ENCODE data around the gene FCHSD2. TPM values are rescaled to one million over a fixed set of nuclear protein-coding genes. Genes with fewer than 3 reads are reported as not detected.
"Not testable (repeated sequence)": the region's sequence is repeated elsewhere in the genome, so short reads cannot be mapped to it uniquely, and the experiment has no call there.

The FCHSD2 gene
- total RNA-seq, 1 experiment from 2014 or later = 4.8 TPM

DNA sequence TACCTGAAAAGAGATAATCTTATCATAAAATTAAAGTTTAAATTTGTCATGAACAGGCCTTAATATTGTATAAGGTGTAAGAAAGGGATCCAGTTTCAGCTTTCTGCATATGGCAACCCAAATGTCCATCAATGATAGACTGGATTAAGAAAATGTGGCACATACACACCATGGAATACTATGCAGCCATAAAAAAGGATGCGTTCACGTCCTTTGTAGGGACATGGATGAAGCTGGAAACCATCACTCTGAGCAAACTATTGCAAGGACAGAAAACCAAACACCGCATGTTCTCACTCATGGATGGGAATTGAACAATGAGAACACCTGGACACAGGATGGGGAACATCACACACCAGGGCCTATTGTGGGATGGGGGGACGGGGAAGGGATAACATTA lies 18.2 kb downstream of the FCHSD2 start:
- not testable (repeated sequence) for DNase-seq (ENCODE audit: low spot score)

DNA sequence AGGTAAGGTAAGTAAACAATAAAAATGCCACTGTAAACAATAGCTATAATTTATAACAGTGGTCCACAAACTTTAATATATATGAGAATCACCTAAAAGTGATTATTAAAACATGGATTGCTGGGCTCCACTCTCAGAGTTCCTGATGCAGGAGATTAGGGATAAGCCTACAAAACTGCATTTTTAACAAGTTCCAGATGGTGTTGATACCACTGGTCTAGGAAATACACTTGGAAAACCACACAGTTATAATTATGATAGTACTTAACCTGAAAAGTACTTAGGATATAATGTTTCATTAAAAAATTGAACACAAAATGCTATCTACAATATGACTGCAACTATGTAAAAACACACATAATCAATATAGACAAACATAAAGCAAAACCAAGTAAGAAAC lies 20.4 kb downstream of the FCHSD2 start:
- no peak for DNase-seq (ENCODE audit: low spot score)

DNA sequence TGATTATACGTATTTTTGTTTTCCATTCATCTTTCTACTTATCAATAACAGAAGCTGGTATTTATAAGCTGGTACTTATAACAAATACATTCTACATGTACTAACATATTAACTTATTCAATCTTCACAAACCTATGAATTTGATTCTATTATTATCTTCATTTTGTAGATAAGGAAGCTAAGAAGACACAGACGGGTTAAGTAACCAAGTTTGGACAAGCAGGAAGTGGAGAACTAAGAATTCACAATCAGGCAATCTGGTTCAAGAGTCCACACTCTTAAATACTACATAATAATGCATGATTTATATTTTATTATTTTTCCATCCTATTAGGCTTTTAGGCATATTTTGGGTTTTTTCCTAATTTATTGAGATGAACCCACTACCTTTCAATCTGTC lies 25.0 kb downstream of the FCHSD2 start:
- no peak for DNase-seq (ENCODE audit: low spot score)

DNA sequence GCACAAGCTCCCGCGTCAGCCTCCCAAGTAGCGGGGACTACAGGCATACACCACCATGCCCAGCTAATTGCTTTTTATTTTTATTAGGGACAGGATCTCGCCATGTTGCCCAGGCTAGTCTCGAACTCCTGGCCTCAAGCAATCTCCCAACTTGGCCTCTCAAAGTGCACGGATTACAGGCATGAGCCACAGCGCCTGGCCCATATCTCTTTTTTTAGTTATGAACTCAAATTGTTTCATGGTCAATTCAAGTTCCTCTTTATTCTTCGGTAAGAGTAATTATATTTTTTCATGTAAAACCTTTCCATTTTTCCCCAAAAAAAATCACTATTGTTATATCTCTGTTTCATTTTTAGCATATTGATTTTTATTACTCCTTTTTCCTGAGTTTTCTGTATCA lies 25.5 kb downstream of the FCHSD2 start:
- DNase-seq (ENCODE audit: low spot score) = no peak

DNA sequence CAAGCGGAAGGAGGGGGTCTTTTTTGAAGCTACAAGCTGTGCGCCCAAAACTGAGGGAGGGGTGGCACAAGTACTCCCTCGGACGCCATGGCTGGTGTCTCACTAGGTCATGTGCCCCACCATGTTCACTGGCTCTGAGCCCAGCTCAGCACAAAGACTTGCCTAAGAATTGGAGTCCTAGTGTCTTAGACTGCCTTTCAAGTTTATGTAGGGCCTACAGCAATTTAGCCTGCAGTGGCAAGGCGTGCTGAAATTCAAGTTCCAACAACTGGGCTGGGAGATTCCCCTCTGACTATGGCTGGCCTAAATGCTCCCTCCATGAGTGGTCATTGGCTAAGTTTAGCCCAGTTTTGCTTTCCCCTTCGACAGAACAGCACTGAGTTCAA lies 27.3 kb downstream of the FCHSD2 start:
- DNase-seq (ENCODE audit: low spot score) = no peak

DNA sequence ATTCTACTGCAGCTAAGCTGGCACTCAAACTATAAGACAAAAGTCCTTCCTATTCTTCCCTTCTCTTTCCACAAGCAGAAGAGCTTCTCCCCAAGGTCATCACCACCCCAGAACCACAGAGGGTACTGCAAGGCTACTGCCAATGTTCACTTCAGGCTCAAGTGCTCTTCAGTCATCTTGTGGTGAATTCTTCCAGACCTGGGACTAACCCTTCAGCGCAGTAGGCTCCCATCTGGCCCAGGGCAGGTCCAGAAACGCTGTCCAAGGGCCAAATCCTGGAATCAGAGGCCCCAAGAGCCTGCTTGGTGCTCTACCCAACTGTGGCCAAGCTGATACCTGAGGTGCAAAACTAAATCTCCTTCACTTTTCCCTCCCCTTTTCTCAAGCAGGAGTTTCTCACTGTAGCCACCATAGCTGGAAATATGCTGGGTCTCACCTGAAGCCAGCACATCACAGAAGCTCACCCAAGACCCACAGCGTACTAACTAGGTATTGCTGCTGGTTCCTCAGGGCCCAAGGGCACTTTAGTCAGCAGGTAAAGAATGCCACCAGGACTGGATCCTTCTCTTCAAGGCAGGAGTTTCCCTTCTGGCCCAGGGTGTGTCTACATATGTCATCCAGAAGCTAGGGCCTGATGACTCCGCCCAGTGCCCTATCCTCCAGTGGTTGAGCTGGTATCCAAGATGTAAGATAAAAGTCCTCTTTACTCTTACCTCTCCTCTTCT lies 27.8 kb downstream of the FCHSD2 start:
- no peak for DNase-seq (ENCODE audit: low spot score)

DNA sequence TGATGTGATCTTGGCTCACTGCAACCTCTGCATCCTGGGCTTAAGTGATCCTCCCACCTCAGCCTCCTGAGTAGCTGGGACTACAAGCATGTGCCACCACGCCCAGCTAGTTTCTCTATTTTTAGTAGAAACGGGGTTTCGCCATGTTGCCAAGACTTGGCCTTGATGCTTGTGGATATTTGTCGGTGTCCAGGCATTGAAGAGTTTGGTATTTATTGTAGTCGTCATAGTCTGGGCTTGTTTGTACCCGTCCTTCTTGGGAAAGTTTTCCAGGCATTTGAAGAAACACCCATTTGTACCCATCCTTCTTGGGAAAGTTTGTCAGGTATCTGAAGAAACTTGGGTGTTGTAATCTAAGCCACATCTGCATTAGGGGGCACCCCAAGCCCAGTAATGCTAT lies 28.7 kb downstream of the FCHSD2 start:
- no peak for DNase-seq (ENCODE audit: low spot score)

GRCh38 chr11:73107597-73107996 lies 34.5 kb downstream of the FCHSD2 start:
- DNase-seq (ENCODE audit: low spot score) = no peak

GRCh38 chr11:73106347-73106746 lies 35.8 kb downstream of the FCHSD2 start:
- DNase-seq (ENCODE audit: low spot score) = no peak

- DNase-seq (ENCODE audit: low spot score) = no peak
Observed at GRCh38 chr11:73100578-73100977, 41.5 kb downstream of the FCHSD2 start.

GRCh38 chr11:73099512-73100266 lies 42.4 kb downstream of the FCHSD2 start:
- DNase-seq (ENCODE audit: low spot score) = no peak

- no peak for DNase-seq (ENCODE audit: low spot score)
Observed at GRCh38 chr11:73095613-73096012, 46.5 kb downstream of the FCHSD2 start.

DNA sequence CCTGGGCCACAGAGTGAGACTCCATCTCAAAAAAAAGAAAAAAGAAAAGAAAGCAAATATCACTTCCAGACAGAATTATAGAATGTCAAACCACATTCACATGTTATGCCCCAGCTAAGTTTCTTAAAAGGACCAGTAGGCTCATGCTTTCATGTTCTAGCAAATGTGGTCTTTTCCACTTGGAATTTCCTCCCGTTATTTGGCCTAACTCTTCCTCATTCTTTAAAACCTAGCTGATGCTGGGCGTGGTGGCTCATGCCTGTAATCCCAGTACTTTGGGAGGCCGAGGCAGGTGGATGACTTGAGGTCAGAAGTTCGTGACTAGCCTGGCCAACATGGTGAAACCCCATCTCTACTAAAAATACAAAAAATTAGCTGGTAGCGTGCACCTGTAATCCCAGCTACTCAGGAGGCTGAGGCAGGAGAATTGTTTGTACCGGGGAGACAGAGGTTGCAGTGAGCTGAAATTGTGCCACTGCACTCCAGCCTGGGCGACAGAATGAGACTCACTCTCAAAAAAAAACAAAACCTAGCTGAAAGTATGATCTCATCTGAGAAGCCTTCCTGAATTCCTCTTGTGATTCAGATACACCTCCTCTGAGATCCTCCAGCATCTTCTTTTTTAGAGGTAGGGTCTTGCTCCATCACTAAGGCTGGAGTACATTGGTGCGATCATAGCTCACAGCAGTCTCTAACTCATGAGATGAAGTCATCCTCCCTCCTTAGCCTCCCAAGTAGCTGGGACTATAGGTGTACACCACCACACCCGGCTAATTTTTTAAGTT lies 50.4 kb downstream of the FCHSD2 start:
- DNase-seq (ENCODE audit: low spot score) = no peak

- DNase-seq (ENCODE audit: low spot score) = no peak
Observed at GRCh38 chr11:73087730-73088129, 54.4 kb downstream of the FCHSD2 start.

- no peak for DNase-seq (ENCODE audit: low spot score)
Observed at GRCh38 chr11:73085189-73085875, 56.8 kb downstream of the FCHSD2 start.

GRCh38 chr11:73078631-73079030 lies 63.5 kb downstream of the FCHSD2 start:
- no peak for DNase-seq (ENCODE audit: low spot score)

GRCh38 chr11:73077454-73077853 lies 64.7 kb downstream of the FCHSD2 start:
- no peak for DNase-seq (ENCODE audit: low spot score)

DNA sequence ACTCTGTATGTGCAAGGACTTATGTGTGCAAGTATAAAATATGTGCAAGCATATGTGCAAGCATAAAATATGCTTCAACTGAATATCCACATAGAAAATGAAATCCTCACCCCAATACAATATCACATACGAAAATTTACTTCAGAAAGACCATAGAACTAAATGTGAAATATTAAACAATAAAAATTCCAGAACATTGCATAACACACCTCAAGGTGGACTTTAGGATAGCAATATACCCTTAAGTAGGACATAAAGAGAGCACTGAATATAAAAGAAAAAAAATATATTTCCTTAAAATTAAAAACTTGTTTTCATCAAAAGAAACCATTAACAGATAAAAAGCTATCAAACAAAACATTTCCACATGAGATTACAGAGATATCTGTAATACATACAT lies 67.8 kb downstream of the FCHSD2 start:
- DNase-seq (ENCODE audit: low spot score) = no peak

GRCh38 chr11:73072935-73073481 lies 69.1 kb downstream of the FCHSD2 start:
- DNase-seq (ENCODE audit: low spot score) = peak; percentile 73

DNA sequence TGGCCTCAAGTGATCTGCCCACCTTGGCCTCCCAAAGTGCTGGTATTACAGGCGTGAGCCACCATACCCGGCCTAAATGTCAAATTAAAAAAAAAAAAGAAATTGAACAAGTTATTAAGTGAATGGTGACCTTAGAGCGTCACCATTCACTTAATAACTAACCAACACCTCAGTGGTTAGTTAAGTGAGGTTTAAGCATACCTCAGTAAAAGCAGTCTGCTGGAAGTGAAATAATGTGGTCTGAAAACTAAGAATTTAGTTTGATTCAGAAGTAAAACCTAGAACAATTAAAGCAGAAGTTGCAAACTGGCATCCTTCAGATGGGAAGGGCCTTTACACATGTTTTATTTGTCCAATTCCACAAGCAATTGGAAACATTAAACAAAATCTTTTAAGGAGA lies 71.5 kb downstream of the FCHSD2 start:
- DNase-seq (ENCODE audit: low spot score) = no peak

GRCh38 chr11:73061857-73062424 lies 80.2 kb downstream of the FCHSD2 start:
- DNase-seq (ENCODE audit: low spot score) = not testable (repeated sequence)
